NOMO-1 (cell line): ENCODE results near the gene APOO.
A peak's percentile ranks its signal among the peaks of the same experiment; 100 is the strongest.

ENCODE experiments used
- DNase-seq, 2 experiments: peaks; one replicate each; lab custom pipeline; 2025; ENCODE audit not compliant: unreplicated experiment in 2 of 2; lab: John Stamatoyannopoulos, UW

Gene APOO

GRCh38 chrX:23907498-23908218 is at the start of gene APOO, which contains the start of gene CXorf58:
TSS of gene APOO (minus strand) at chrX:23907938. CDS start at chrX:23907702, 236 bp downstream.
TSS of gene CXorf58 (plus strand) at chrX:23908006. CDS start at chrX:23910303, 2,297 bp downstream.
- DNase-seq, result peak; percentile 85 to 92

- DNase-seq, result no peak
Measured at GRCh38 chrX:23954396-23954795, 46.7 kb upstream of the APOO start.

- DNase-seq, result peak; percentile 9 to 35
Measured at GRCh38 chrX:23953908-23954269, 46.2 kb upstream of the APOO start.

- peak; percentile 56 to 78 for DNase-seq
Measured at GRCh38 chrX:23952984-23953907, 45.5 kb upstream of the APOO start.

- DNase-seq, result no peak
Measured at GRCh38 chrX:23952391-23952790, 44.7 kb upstream of the APOO start.

GRCh38 chrX:23945206-23945605 is 37.5 kb upstream of the APOO start:
- DNase-seq, result no peak

- no peak for DNase-seq
Measured at GRCh38 chrX:23944234-23944633, 36.5 kb upstream of the APOO start.

- no peak for DNase-seq
Measured at GRCh38 chrX:23939203-23939602, 31.5 kb upstream of the APOO start.

- no peak for DNase-seq
Measured at GRCh38 chrX:23938690-23939089, 31.0 kb upstream of the APOO start.

GRCh38 chrX:23937100-23937499 is 29.4 kb upstream of the APOO start:
- no peak for DNase-seq

- DNase-seq, result no peak
Measured at GRCh38 chrX:23936180-23936579, 28.4 kb upstream of the APOO start.

- DNase-seq, result no peak
Measured at GRCh38 chrX:23935106-23935505, 27.4 kb upstream of the APOO start.

- no peak for DNase-seq
Measured at GRCh38 chrX:23932046-23932445, 24.3 kb upstream of the APOO start.

GRCh38 chrX:23930894-23931604 is 23.3 kb upstream of the APOO start:
- peak in 1 of 2 experiments; percentile 63 for DNase-seq

GRCh38 chrX:23926015-23926414 is 18.3 kb upstream of the APOO start:
- no peak for DNase-seq

GRCh38 chrX:23919706-23920320 is 12.1 kb upstream of the APOO start:
- no peak for DNase-seq

- no peak for DNase-seq
Measured at GRCh38 chrX:23919148-23919547, 11.4 kb upstream of the APOO start.

GRCh38 chrX:23911126-23911835 is 3.5 kb upstream of the APOO start:
- peak in 1 of 2 experiments; percentile 14 for DNase-seq

GRCh38 chrX:23908219-23909004 is 674 bp upstream of the APOO start:
- no peak for DNase-seq
